A673 (cell line): ENCODE measurements around the gene MARCO. TPM values are rescaled to one million over a fixed set of nuclear protein-coding genes. Genes with fewer than 3 reads are reported as not detected.
"Not testable (repeated sequence)": the region's sequence is repeated elsewhere in the genome, so short reads cannot be mapped to it uniquely, and the experiment has no call there.

Experiments
- BruUV-seq: library from RNA; stranded (reverse); fragments of 400-500 nt; replicated peaks from 2 replicates; lab custom pipeline; 2021; lab: Mats Ljungman, UMichigan
- CTCF ChIA-PET: fragments of 300-600 bp; sonication (Branson Sonifier 250); formaldehyde crosslinking; loops from one replicate; lab custom pipeline; 2022; ENCODE audit warnings: antibody characterized with exemption; lab: Charles Lee
- POLR2A ChIA-PET: fragments of 300-600 bp; sonication (Branson Sonifier 250); formaldehyde crosslinking; loops from one replicate; lab custom pipeline; 2022; ENCODE audit warnings: antibody characterized with exemption; ENCODE audit not compliant: low non-redundant PET; lab: Charles Lee
- DNase-seq: peaks from one replicate; pipeline ENCODE4 v3.0.0-alpha.2; 2015; ENCODE audit warnings: low spot score
- H3K27ac ChIP-seq: fragments of 200-600 bp; sonication (generic); 2 replicates; pipeline ENCODE4 v1.5.1; 2016; ENCODE audit warnings: mixed run types, low read depth, mild to moderate bottlenecking, mixed read lengths, antibody characterized with exemption, low read length; ENCODE audit not compliant: poor library complexity, severe bottlenecking
- H3K27me3 ChIP-seq: fragments of 200-600 bp; sonication (generic); replicated peaks from 2 replicates; pipeline ENCODE4 v1.6.1; 2017; ENCODE audit warnings: mixed run types, low read depth, mild to moderate bottlenecking, mixed read lengths, antibody characterized with exemption, low read length; ENCODE audit not compliant: insufficient read depth, poor library complexity
- H3K36me3 ChIP-seq: fragments of 200-600 bp; sonication (generic); 2 replicates; pipeline ENCODE4 v1.6.1; 2016; ENCODE audit warnings: mixed run types, mild to moderate bottlenecking, mixed read lengths, antibody characterized with exemption, low read length; ENCODE audit not compliant: insufficient read depth, poor library complexity, severe bottlenecking
- H3K4me1 ChIP-seq: fragments of 200-600 bp; sonication (generic); 2 replicates; pipeline ENCODE4 v1.6.1; 2017; ENCODE audit warnings: mixed run types, mild to moderate bottlenecking, mixed read lengths, antibody characterized with exemption, low read length; ENCODE audit not compliant: insufficient read depth, poor library complexity, severe bottlenecking
- H3K4me3 ChIP-seq: fragments of 200-600 bp; sonication (generic); 2 replicates; pipeline ENCODE4 v1.5.1; 2016; ENCODE audit warnings: low read depth, mixed run types, mild to moderate bottlenecking, mixed read lengths, low read length; ENCODE audit not compliant: poor library complexity, severe bottlenecking
- H3K9me3 ChIP-seq: fragments of 200-600 bp; sonication (generic); 2 replicates; pipeline ENCODE4 v1.6.1; 2016; ENCODE audit warnings: mixed run types, low read depth, mild to moderate bottlenecking, mixed read lengths, antibody characterized with exemption, low read length; ENCODE audit not compliant: poor library complexity, severe bottlenecking
- EZH2 ChIP-seq: fragments of 200-600 bp; sonication (generic); IDR thresholded peaks from 2 replicates; pipeline ENCODE4 v1.6.1; 2017; ENCODE audit warnings: borderline replicate concordance, low read depth, mild to moderate bottlenecking, mixed read lengths, antibody characterized with exemption, low read length; ENCODE audit not compliant: poor library complexity, severe bottlenecking
- intact Hi-C: fragments of 100-400 bp; cut with micrococcal nuclease; formaldehyde crosslinking; loops from one replicate; pipeline ENCODE4 v1.10.0; 2022; ENCODE audit not compliant: unreplicated experiment
- total RNA-seq: library from RNA; stranded (reverse); gene quantifications from 2 replicates; pipeline ENCODE4 v1.2.3, GENCODE V29; 2021
- TF ChIP-seq, protein P1 (sequence below): fragments of 300-800, 200-600 bp; sonication (generic); conservative IDR thresholded peaks from 2 replicates; pipeline ENCODE4 v1.5.1; 2017; ENCODE audit warnings: low read depth, mild to moderate bottlenecking, antibody characterized with exemption, low read length, moderate library complexity, mixed read lengths

The MARCO gene
- total RNA-seq, 1 experiment from 2014 or later, result not detected

DNA sequence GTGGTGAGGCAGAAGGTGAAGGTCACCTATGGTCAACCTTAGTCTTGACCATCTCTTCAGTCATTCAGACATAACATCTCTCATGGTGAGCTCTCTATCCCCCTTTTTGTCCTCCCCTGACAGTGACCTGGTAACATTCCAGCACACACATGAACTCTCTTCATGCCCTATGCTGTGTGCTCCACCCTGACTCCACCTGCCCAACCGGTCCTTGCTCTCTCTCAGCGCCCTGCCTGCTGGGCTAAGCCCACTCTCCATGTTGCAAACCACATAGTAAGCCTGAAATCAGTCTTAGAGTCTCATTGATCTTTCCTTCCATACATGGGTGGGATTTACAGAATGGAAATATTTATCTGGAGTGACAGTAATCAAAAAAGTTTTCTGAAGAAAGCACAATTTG, 52.8 kb downstream of the MARCO start:
- BruUV-seq, result no TSS peak

DNA sequence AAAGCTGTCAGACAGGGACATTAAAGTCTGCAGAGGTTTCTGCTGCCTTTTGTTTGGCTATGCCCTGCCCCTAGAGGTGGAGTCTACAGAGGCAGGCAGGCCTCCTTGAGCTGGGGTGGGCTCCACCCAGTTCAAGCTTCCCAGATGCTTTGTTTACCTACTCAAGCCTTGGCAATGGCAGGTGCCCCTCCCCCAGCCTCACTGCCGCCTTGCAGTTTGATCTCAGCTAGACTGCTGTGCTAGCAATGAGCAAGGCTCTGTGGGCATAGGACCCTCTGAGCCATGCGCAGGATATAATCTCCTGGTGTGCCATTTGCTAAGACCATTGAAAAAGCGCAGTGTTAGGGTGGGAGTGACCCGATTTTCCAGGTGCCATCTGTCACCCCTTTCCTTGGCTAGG, 61.9 kb downstream of the MARCO start:
- H3K27me3 ChIP-seq, H3K4me1 ChIP-seq, DNase-seq, BruUV-seq, POLR2A ChIA-PET, CTCF ChIA-PET, H3K9me3 ChIP-seq, intact Hi-C loops, H3K36me3 ChIP-seq, H3K4me3 ChIP-seq, H3K27ac ChIP-seq: not testable (repeated sequence)

More for the DNA sequence above, 52.8 kb downstream of the MARCO start:
- Histone ChIP-seq H3K4me3 (no peak overlapping the region), H3K27me3 (no peaks in the 10 kb centered on the region), H3K27ac (no peak overlapping the region), H3K4me1 (no peaks in the 10 kb centered on the region), H3K9me3 (no peaks in the 10 kb centered on the region), H3K36me3 (no peaks in the 10 kb centered on the region)
- DNase-seq, result no peak
- POLR2A ChIA-PET, result no interaction called here
- TF ChIP-seq, protein P1, sequence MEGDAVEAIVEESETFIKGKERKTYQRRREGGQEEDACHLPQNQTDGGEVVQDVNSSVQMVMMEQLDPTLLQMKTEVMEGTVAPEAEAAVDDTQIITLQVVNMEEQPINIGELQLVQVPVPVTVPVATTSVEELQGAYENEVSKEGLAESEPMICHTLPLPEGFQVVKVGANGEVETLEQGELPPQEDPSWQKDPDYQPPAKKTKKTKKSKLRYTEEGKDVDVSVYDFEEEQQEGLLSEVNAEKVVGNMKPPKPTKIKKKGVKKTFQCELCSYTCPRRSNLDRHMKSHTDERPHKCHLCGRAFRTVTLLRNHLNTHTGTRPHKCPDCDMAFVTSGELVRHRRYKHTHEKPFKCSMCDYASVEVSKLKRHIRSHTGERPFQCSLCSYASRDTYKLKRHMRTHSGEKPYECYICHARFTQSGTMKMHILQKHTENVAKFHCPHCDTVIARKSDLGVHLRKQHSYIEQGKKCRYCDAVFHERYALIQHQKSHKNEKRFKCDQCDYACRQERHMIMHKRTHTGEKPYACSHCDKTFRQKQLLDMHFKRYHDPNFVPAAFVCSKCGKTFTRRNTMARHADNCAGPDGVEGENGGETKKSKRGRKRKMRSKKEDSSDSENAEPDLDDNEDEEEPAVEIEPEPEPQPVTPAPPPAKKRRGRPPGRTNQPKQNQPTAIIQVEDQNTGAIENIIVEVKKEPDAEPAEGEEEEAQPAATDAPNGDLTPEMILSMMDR, result no peak
- no peak for TF ChIP-seq EZH2
- intact Hi-C loops, result no loop called here
- CTCF ChIA-PET, result no interaction called here

GRCh38 chr2:119004602-119005001, 62.6 kb downstream of the MARCO start:
- no peak for DNase-seq
- H3K27me3 ChIP-seq, result peaks cover 11% of the 10 kb centered on the region
- CTCF ChIA-PET, result no interaction called here
- POLR2A ChIA-PET, result no interaction called here
- intact Hi-C loops, result loop anchor here (5.0 kb wide), 1 partner anchor 122 kb away; no protein-coding TSS in a partner anchor
- no peaks in the 10 kb centered on the region for H3K4me1 ChIP-seq
- BruUV-seq, result no TSS peak
- H3K9me3 ChIP-seq, result no peaks in the 10 kb centered on the region
- H3K36me3 ChIP-seq, result no peaks in the 10 kb centered on the region
- H3K4me3 ChIP-seq, result no peak overlapping the region
- TF ChIP-seq, protein P1, result no peak
- TF ChIP-seq EZH2, result no peak
- H3K27ac ChIP-seq, result no peak overlapping the region

GRCh38 chr2:119005051-119005450, 63.1 kb downstream of the MARCO start:
- H3K9me3 ChIP-seq, result no peaks in the 10 kb centered on the region
- H3K4me1 ChIP-seq, result no peaks in the 10 kb centered on the region
- ChIA-PET CTCF (no interaction called here), POLR2A (no interaction called here)
- no peaks in the 10 kb centered on the region for H3K36me3 ChIP-seq
- intact Hi-C loops, result loop anchor here (5.0 kb wide), 1 partner anchor 123 kb away; no protein-coding TSS in a partner anchor
- no peak for TF ChIP-seq EZH2
- TF ChIP-seq, protein P1, result no peak
- no TSS peak for BruUV-seq
- no peak overlapping the region for H3K27ac ChIP-seq
- no peak overlapping the region for H3K4me3 ChIP-seq
- peaks cover 15% of the 10 kb centered on the region for H3K27me3 ChIP-seq
- no peak for DNase-seq
